WTC11 (cell line): ENCODE data around the gene ZNF579. TPM values are rescaled to one million over a fixed set of nuclear protein-coding genes. Genes with fewer than 3 reads are reported as not detected.

Experiments used
- ATAC-seq: fragments of 200-7000 bp; cut with Tn5 transposase; 2 replicates; pipeline ENCODE4 v1.10.0; 2021; ENCODE audit warnings: mild to moderate bottlenecking, moderate library complexity
- CTCF ChIA-PET: fragments of 300-600 bp; sonication (Branson Sonifier 250); formaldehyde crosslinking; loops from one replicate; lab custom pipeline; 2021; ENCODE audit warnings: antibody characterized with exemption; lab: Charles Lee
- POLR2A ChIA-PET: fragments of 350-600 bp; sonication (Branson Sonifier 250); formaldehyde crosslinking; loops from one replicate; lab custom pipeline; 2021; ENCODE audit warnings: antibody characterized with exemption; lab: Charles Lee
- DNase-seq: peaks from one replicate; pipeline ENCODE4 v3.0.0; 2021; ENCODE audit warnings: low spot score
- H3K27ac Mint-ChIP-seq: 2 replicates; pipeline ENCODE4 v1.8.0; 2021; ENCODE audit warnings: mixed read lengths
- H3K27me3 Mint-ChIP-seq: 2 replicates; pipeline ENCODE4 v1.8.0; 2021; ENCODE audit warnings: low read depth, mild to moderate bottlenecking, moderate library complexity, mixed read lengths
- H3K36me3 Mint-ChIP-seq: 2 replicates; pipeline ENCODE4 v1.8.0; 2021; ENCODE audit warnings: mixed read lengths
- H3K4me1 Mint-ChIP-seq: 2 replicates; pipeline ENCODE4 v1.8.0; 2022; ENCODE audit warnings: mixed read lengths
- H3K4me3 Mint-ChIP-seq: 2 replicates; pipeline ENCODE4 v1.8.0; 2021; ENCODE audit warnings: mild to moderate bottlenecking, moderate library complexity, mixed read lengths
- H3K9me3 Mint-ChIP-seq: 2 replicates; pipeline ENCODE4 v1.8.0; 2021; ENCODE audit warnings: mixed read lengths
- E2F1 ChIP-seq: sonication (generic); formaldehyde crosslinking; IDR thresholded peaks from 2 replicates; pipeline ENCODE4 v1.8.0; 2022; ENCODE audit warnings: mild to moderate bottlenecking, missing genetic modification reagents
- E2F5 ChIP-seq: sonication (generic); formaldehyde crosslinking; IDR thresholded peaks from 2 replicates; pipeline ENCODE4 v1.8.1; 2022; ENCODE audit warnings: mild to moderate bottlenecking, moderate library complexity, missing genetic modification reagents
- FOXJ3 ChIP-seq: sonication (generic); formaldehyde crosslinking; IDR thresholded peaks from 2 replicates; pipeline ENCODE4 v1.9.0; 2021; ENCODE audit warnings: missing genetic modification reagents, mild to moderate bottlenecking, borderline replicate concordance
- JAZF1 ChIP-seq: fragments of 250-450 bp; sonication (Bioruptor Pico); IDR thresholded peaks from 2 replicates; pipeline ENCODE4 v1.9.0; 2021; ENCODE audit warnings: moderate library complexity, mild to moderate bottlenecking, inconsistent platforms
- RELA ChIP-seq: sonication (generic); formaldehyde crosslinking; IDR thresholded peaks from 2 replicates; pipeline ENCODE4 v1.8.1; 2022; ENCODE audit warnings: missing genetic modification reagents, mild to moderate bottlenecking, borderline replicate concordance
- RORB ChIP-seq: fragments of 250-450 bp; sonication (Bioruptor Pico); IDR thresholded peaks from 2 replicates; pipeline ENCODE4 v1.9.0; 2021; ENCODE audit warnings: mild to moderate bottlenecking
- SP1 ChIP-seq: sonication (generic); formaldehyde crosslinking; conservative IDR thresholded peaks from 2 replicates; pipeline ENCODE4 v1.8.1; 2022; ENCODE audit warnings: missing genetic modification reagents
- TEAD4 ChIP-seq: sonication (generic); formaldehyde crosslinking; IDR thresholded peaks from 2 replicates; pipeline ENCODE4 v1.8.0; 2022; ENCODE audit warnings: mild to moderate bottlenecking, missing genetic modification reagents
- ZMAT4 ChIP-seq: fragments of 250-450 bp; sonication (Bioruptor Pico); IDR thresholded peaks from 2 replicates; pipeline ENCODE4 v1.9.0; 2021; ENCODE audit warnings: mild to moderate bottlenecking
- ZNF138 ChIP-seq: sonication (generic); formaldehyde crosslinking; conservative IDR thresholded peaks from 2 replicates; pipeline ENCODE4 v1.8.1; 2022; ENCODE audit warnings: mild to moderate bottlenecking, moderate library complexity, missing genetic modification reagents
- ZNF281 ChIP-seq: sonication (generic); formaldehyde crosslinking; IDR thresholded peaks from 2 replicates; pipeline ENCODE4 v1.8.0; 2023; ENCODE audit warnings: mild to moderate bottlenecking, missing genetic modification reagents
- ZNF317 ChIP-seq: sonication (generic); formaldehyde crosslinking; IDR thresholded peaks from 2 replicates; pipeline ENCODE4 v1.8.1; 2023; ENCODE audit warnings: low read depth, mild to moderate bottlenecking, moderate library complexity, missing genetic modification reagents, borderline replicate concordance
- total RNA-seq: library from RNA; stranded (reverse); gene quantifications from 3 replicates; pipeline ENCODE4 v1.2.3, GENCODE V29; 2021

The ZNF579 gene
- total RNA-seq, 1 experiment from 2014 or later = 30.0 TPM

- no peak for TF ChIP-seq E2F5 (CRISPR knock-in tag)
- no peak for TF ChIP-seq TEAD4 (CRISPR knock-in tag)
Measured at GRCh38 chr19:55625004-55625326, 44.3 kb upstream of the ZNF579 start (continued).

GRCh38 chr19:55624109-55625003 is 43.7 kb upstream of the ZNF579 start, which contains the start of gene ZNF784:
ZNF784 (minus strand) TSS chr19:55624566; CDS start chr19:55624561, 5 bp downstream.
- H3K4me3 Mint-ChIP-seq = peak within 1 kb of the TSS; percentile 76
- ChIA-PET POLR2A (interaction anchor here (0.7 to 2.6 kb wide), 7 partner anchors 8 to 148 kb away, joined by 3 to 12 read pairs (median 5); partner anchors contain the start of genes FIZ1 and ZNF628), CTCF (interaction anchor here (0.5 to 2.7 kb wide), 27 partner anchors 8 to 784 kb away, joined by 3 to 34 read pairs (median 4); partner anchors contain the start of genes FIZ1, ISOC2, ZNF580 and ZNF865)
- peak within 1 kb of the TSS; percentile 90 for H3K27ac Mint-ChIP-seq
- H3K27me3 Mint-ChIP-seq = peaks cover 18% of the 10 kb centered on the region
- peak; percentile 87 for ATAC-seq
- peak; percentile 92 for DNase-seq
- no peak for TF ChIP-seq ZMAT4
- no peak for TF ChIP-seq FOXJ3 (CRISPR knock-in tag)
- TF ChIP-seq RELA = no peak
- TF ChIP-seq ZNF281 (CRISPR knock-in tag) = no peak
- no peak for TF ChIP-seq ZNF317 (CRISPR knock-in tag)
- TF ChIP-seq E2F1 = no peak
- TF ChIP-seq SP1 (CRISPR knock-in tag) = peak; percentile 79; the same call in 1 of the 2 replicates
- 0 out of 2 replicates have a peak, but pooled peaks cover 3% of the 10 kb centered on the region for H3K9me3 Mint-ChIP-seq
- peaks cover 11% of the 10 kb centered on the region for H3K36me3 Mint-ChIP-seq
- peaks cover 15% of the 10 kb centered on the region for H3K4me1 Mint-ChIP-seq

GRCh38 chr19:55623561-55623960 is 42.9 kb upstream of the ZNF579 start:
- DNase-seq (no peak), ATAC-seq (no peak)
- CTCF ChIA-PET = interaction anchor here (1.1 to 2.7 kb wide), 5 partner anchors 12 to 80 kb away, joined by 3 to 34 read pairs (median 9); partner anchors contain the start of genes FIZ1 and ZNF865
- peaks cover 15% of the 10 kb centered on the region for H3K4me1 Mint-ChIP-seq
- POLR2A ChIA-PET = interaction anchor here (1.5 to 2.6 kb wide), 2 partner anchors 17 to 19 kb away, joined by 6 to 10 read pairs; no protein-coding TSS in a partner anchor
- H3K9me3 Mint-ChIP-seq = 0 out of 2 replicates have a peak, but pooled peaks cover 3% of the 10 kb centered on the region
- TF ChIP-seq JAZF1 (CRISPR knock-in tag) (no peak), ZMAT4 (no peak), FOXJ3 (CRISPR knock-in tag) (no peak), ZNF138 (CRISPR knock-in tag) (no peak), RORB (CRISPR knock-in tag) (no peak)
- H3K4me3 Mint-ChIP-seq = peak overlapping the region; percentile 76
- peak overlapping the region; percentile 11; the same call in 1 of the 2 replicates for H3K27ac Mint-ChIP-seq
- peaks cover 11% of the 10 kb centered on the region for H3K36me3 Mint-ChIP-seq
- peaks cover 17% of the 10 kb centered on the region for H3K27me3 Mint-ChIP-seq
